ENCODE results near the gene ZNF618.
A peak's percentile ranks its signal among the peaks of the same experiment; 100 is the strongest.

The ZNF618 gene, protein sequence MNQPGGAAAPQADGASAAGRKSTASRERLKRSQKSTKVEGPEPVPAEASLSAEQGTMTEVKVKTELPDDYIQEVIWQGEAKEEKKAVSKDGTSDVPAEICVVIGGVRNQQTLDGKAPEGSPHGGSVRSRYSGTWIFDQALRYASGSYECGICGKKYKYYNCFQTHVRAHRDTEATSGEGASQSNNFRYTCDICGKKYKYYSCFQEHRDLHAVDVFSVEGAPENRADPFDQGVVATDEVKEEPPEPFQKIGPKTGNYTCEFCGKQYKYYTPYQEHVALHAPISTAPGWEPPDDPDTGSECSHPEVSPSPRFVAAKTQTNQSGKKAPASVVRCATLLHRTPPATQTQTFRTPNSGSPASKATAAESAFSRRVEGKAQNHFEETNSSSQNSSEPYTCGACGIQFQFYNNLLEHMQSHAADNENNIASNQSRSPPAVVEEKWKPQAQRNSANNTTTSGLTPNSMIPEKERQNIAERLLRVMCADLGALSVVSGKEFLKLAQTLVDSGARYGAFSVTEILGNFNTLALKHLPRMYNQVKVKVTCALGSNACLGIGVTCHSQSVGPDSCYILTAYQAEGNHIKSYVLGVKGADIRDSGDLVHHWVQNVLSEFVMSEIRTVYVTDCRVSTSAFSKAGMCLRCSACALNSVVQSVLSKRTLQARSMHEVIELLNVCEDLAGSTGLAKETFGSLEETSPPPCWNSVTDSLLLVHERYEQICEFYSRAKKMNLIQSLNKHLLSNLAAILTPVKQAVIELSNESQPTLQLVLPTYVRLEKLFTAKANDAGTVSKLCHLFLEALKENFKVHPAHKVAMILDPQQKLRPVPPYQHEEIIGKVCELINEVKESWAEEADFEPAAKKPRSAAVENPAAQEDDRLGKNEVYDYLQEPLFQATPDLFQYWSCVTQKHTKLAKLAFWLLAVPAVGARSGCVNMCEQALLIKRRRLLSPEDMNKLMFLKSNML

DNA sequence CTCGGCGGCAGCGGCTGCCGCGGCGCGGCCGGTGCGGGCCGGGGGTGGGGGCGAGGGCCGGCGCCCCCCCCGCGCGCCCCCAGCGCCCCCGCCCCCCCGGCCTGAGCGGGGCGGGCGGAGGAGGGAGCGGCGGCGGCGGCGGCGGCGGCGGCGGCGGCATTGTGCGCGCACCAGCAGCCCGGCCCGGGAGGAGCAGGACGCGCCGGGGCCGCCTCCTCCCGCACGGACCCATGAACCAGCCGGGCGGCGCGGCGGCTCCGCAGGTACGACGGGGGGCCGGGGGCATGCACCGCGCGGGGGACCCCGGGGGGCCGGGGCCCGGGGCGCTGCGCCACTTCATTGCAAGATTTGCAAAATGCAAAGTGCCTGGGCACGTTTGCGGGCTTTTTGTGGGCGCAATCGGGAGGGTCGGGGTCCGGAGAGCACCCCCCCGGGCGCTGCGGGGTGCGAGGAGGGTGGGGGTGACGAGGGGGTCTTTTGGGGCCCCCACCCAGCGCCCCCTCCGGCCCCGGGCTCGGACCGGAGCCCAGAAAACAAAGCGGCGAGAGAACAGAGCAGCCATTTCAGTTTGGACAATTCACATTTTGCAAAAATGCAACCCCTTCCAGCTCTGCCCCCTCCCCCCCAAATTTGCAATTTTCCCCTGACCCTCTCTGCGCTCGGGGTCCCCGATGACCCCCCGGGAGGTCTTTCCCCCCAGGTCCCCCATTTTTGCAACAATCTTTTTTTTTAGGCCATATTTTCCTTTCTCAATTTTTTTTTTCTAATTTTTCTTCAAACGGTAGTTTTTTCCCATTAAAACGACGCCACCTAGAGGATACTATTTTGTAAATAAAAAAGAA is at the start of gene ZNF618:
Gene ZNF618, plus strand, starts transcription at position 159 of the 842 bp plus-strand sequence. Its CDS starts 72 bp downstream, at position 231.
- Histone ChIP-seq H3K9ac (ENCODE audit: low read length) (no peak within 1 kb of the TSS), H3K27ac (ENCODE audit: low read depth, low read length) (peak within 1 kb of the TSS; percentile 52), H3K27me3 (ENCODE audit: control insufficient read depth in 1 of 2, insufficient read depth in 2 of 2, low read length in 2 of 2) (no peaks in the 10 kb centered on the region)

DNA sequence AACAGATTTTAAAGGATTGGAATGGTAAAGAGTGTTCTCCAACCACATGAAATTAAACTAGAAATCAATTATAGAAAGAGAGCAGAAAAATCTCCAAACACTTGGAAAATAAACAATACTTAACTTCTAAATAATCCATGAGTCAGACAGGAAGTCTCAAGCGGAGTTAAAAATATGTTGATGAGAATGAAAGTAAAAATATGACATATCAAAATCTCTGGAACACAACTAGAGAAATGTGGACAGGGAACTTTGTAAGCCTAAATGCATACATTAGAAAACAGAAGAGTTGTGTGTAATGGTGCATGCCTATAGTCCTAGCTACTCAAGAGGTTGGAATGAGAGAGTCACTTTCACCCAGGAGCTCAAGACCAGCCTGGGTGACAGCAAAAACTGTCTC is 47.9 kb upstream of the ZNF618 start:
- Histone ChIP-seq H3K4me1 (ENCODE audit: insufficient read depth, low read length) (no peaks in the 10 kb centered on the region), H3K27me3 (ENCODE audit: control insufficient read depth in 1 of 2, insufficient read depth in 2 of 2, low read length in 2 of 2) (no peaks in the 10 kb centered on the region), H3K36me3 (ENCODE audit: insufficient read depth, low read length) (no peaks in the 10 kb centered on the region), H3K4me3 (ENCODE audit: low read depth in 1 of 2, low read length in 2 of 2) (no peak overlapping the region), H3K9ac (ENCODE audit: low read length) (no peak overlapping the region), H3K27ac (ENCODE audit: low read depth, low read length) (no peak overlapping the region), H3K9me3 (ENCODE audit: low read length) (peaks cover under 1% of the 10 kb centered on the region)

More for the DNA sequence above, at the start of gene ZNF618:
- no peaks in the 10 kb centered on the region for H3K36me3 ChIP-seq (ENCODE audit: insufficient read depth, low read length)
- no peaks in the 10 kb centered on the region for H3K9me3 ChIP-seq (ENCODE audit: low read length)
- peak within 1 kb of the TSS; percentile 67 to 85 for H3K4me3 ChIP-seq (ENCODE audit: low read depth in 1 of 2, low read length in 2 of 2)
- peaks cover 12% of the 10 kb centered on the region for H3K4me1 ChIP-seq (ENCODE audit: insufficient read depth, low read length)

DNA sequence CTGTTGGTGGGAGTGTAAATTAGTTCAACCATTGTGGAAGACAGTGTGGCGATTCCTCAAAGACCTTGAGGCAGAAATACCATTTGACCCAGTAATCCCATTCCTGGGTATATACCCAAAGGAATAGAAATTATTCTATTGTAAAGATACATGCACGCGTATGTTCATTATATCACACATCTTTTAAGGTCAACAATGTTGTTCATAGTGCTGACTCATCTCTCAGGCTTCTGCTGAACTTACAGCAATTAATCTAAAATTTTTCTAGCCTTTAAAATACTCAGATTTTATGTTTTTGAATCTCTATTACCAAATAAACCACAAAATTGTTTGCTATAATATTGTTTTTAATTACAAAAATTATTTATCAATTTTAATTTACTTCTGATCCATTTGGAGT is 38.8 kb upstream of the ZNF618 start:
- H3K4me1 ChIP-seq (ENCODE audit: insufficient read depth, low read length) = no peaks in the 10 kb centered on the region
- no peaks in the 10 kb centered on the region for H3K27me3 ChIP-seq (ENCODE audit: control insufficient read depth in 1 of 2, insufficient read depth in 2 of 2, low read length in 2 of 2)
- no peak overlapping the region for H3K27ac ChIP-seq (ENCODE audit: low read depth, low read length)
- H3K9me3 ChIP-seq (ENCODE audit: low read length) = peaks cover 4% of the 10 kb centered on the region
- H3K9ac ChIP-seq (ENCODE audit: low read length) = no peak overlapping the region
- no peaks in the 10 kb centered on the region for H3K36me3 ChIP-seq (ENCODE audit: insufficient read depth, low read length)
- no peak overlapping the region for H3K4me3 ChIP-seq (ENCODE audit: low read depth in 1 of 2, low read length in 2 of 2)

DNA sequence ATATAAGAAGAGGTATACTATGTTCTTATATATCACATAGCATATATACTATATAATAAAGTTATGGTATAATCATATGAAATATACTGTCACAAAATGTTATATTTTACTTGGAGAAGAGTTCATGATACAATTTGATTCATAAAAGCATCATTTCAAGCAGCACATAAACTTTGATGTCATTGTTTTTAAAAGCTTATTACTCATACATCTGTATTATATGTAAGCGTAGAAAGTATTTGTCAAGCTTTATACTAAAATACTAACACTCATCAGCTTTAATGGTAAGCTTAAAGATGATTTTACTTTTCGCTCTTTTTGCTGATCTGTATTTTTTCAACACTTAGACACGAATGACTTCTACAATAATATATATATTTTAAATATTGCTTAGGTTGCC is 34.0 kb upstream of the ZNF618 start:
- H3K9ac ChIP-seq (ENCODE audit: low read length) = no peak overlapping the region
- H3K27me3 ChIP-seq (ENCODE audit: control insufficient read depth in 1 of 2, insufficient read depth in 2 of 2, low read length in 2 of 2) = no peaks in the 10 kb centered on the region
- H3K27ac ChIP-seq (ENCODE audit: low read depth, low read length) = no peak overlapping the region
- H3K4me1 ChIP-seq (ENCODE audit: insufficient read depth, low read length) = no peaks in the 10 kb centered on the region
- H3K36me3 ChIP-seq (ENCODE audit: insufficient read depth, low read length) = no peaks in the 10 kb centered on the region
- H3K9me3 ChIP-seq (ENCODE audit: low read length) = no peaks in the 10 kb centered on the region
- H3K4me3 ChIP-seq (ENCODE audit: low read depth in 1 of 2, low read length in 2 of 2) = no peak overlapping the region

DNA sequence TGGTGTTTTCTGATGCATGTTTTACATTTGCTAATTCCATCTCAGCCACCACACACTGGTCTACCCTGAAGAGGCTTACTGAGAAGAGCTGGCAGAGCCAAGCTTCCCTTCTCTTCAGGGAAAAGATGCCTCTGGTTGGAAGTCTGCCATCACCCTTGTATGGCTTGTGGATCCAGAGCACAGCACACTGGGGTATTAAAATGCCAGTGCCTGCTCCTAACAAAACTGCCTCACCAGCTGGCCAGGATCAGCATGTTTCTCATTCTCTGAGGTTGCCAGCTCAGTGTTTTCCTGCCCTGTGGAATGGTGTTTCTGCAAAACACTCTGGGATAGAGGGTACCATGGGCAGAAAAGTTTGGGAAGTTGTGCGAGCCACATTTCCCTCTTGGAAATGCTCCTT is 31.6 kb upstream of the ZNF618 start:
- H3K4me1 ChIP-seq (ENCODE audit: insufficient read depth, low read length) = no peaks in the 10 kb centered on the region
- H3K9ac ChIP-seq (ENCODE audit: low read length) = no peak overlapping the region
- no peaks in the 10 kb centered on the region for H3K27me3 ChIP-seq (ENCODE audit: control insufficient read depth in 1 of 2, insufficient read depth in 2 of 2, low read length in 2 of 2)
- H3K9me3 ChIP-seq (ENCODE audit: low read length) = no peaks in the 10 kb centered on the region
- H3K27ac ChIP-seq (ENCODE audit: low read depth, low read length) = no peak overlapping the region
- no peak overlapping the region for H3K4me3 ChIP-seq (ENCODE audit: low read depth in 1 of 2, low read length in 2 of 2)
- H3K36me3 ChIP-seq (ENCODE audit: insufficient read depth, low read length) = no peaks in the 10 kb centered on the region

DNA sequence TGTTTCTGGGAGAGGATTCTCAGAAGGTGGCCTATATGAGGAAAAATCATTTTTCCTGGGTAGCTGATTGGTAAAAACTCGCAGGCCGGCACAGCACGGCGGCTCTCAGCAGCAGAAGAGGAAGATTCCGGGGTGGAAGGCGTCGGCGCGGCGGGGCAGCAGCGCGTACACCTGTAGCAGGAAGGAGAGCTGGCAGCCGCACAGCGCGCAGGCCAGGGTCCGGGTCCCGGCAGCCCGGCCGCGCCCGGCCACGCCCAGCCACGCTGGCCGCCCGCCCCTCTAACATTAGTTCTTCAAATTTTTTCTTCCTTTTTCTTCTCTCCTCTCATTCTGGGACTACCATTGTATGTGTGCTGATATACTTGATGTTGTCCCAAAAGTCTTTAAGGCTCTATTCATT is 24.8 kb upstream of the ZNF618 start:
- Histone ChIP-seq H3K27ac (ENCODE audit: low read depth, low read length) (no peak overlapping the region), H3K4me3 (ENCODE audit: low read depth in 1 of 2, low read length in 2 of 2) (no peak overlapping the region), H3K9me3 (ENCODE audit: low read length) (no peaks in the 10 kb centered on the region), H3K36me3 (ENCODE audit: insufficient read depth, low read length) (no peaks in the 10 kb centered on the region), H3K27me3 (ENCODE audit: control insufficient read depth in 1 of 2, insufficient read depth in 2 of 2, low read length in 2 of 2) (no peaks in the 10 kb centered on the region), H3K4me1 (ENCODE audit: insufficient read depth, low read length) (no peaks in the 10 kb centered on the region), H3K9ac (ENCODE audit: low read length) (no peak overlapping the region)

DNA sequence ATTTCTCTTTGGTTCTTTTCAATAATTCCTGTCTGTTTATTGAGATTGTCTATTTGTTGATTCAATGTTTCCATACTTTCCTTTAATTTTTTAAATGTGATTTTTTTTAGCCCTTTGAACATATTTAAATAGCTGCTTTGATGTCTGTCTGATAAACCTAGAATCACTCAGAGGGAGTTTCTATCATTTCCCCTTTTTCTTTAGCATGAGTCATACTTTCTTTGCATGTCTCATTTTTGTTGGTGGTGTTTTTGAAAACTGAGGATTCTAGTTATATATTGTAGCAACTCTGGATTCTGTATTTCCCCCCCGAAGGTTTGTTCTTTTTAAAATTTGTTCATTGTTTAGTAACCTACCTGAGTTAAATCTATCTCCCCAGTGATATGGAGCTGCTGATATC is 24.2 kb upstream of the ZNF618 start:
- no peaks in the 10 kb centered on the region for H3K27me3 ChIP-seq (ENCODE audit: control insufficient read depth in 1 of 2, insufficient read depth in 2 of 2, low read length in 2 of 2)
- H3K9me3 ChIP-seq (ENCODE audit: low read length) = no peaks in the 10 kb centered on the region
- H3K36me3 ChIP-seq (ENCODE audit: insufficient read depth, low read length) = no peaks in the 10 kb centered on the region
- H3K4me3 ChIP-seq (ENCODE audit: low read depth in 1 of 2, low read length in 2 of 2) = no peak overlapping the region
- H3K4me1 ChIP-seq (ENCODE audit: insufficient read depth, low read length) = no peaks in the 10 kb centered on the region
- no peak overlapping the region for H3K9ac ChIP-seq (ENCODE audit: low read length)
- H3K27ac ChIP-seq (ENCODE audit: low read depth, low read length) = no peak overlapping the region

DNA sequence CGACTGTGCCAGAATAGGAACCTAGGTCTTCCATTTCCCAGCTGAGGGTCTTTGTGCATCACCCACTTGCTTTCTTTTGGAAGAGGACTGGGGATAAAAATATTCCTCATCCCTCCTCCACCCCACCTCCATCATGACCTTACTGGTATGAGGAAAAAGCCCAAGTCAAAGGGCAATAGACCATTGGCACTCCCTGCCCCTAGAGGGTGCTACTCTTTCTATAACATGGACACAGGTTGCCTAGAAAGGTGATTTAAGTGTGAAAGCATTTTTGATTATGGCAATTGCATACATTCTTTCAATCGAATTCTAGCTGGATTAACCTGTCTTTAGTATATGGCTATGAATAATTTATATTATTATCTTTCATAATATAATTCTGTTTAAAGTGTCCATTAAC is 22.8 kb upstream of the ZNF618 start:
- H3K36me3 ChIP-seq (ENCODE audit: insufficient read depth, low read length) = no peaks in the 10 kb centered on the region
- no peak overlapping the region for H3K4me3 ChIP-seq (ENCODE audit: low read depth in 1 of 2, low read length in 2 of 2)
- H3K27ac ChIP-seq (ENCODE audit: low read depth, low read length) = no peak overlapping the region
- H3K27me3 ChIP-seq (ENCODE audit: control insufficient read depth in 1 of 2, insufficient read depth in 2 of 2, low read length in 2 of 2) = no peaks in the 10 kb centered on the region
- H3K9ac ChIP-seq (ENCODE audit: low read length) = no peak overlapping the region
- H3K4me1 ChIP-seq (ENCODE audit: insufficient read depth, low read length) = no peaks in the 10 kb centered on the region
- H3K9me3 ChIP-seq (ENCODE audit: low read length) = no peaks in the 10 kb centered on the region

DNA sequence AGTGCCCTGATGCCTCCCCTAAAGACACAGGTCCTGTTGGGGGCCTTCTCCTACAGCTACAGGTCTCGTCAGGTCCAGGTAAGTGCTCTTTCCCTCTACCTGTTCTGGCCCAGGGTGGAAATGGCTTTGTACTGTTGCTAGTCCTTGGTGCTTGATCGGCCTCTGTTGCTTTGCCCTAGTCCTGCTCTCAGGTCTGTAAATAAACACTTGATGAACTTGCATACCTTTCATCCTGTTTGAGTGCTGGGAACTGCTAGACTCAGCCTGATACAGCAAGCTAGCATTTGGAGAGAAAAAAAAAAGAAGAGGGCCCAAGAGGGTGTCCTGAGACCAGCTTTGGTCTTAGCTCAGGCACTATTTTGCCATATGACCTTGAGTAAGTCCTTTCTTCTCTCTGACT is 21.8 kb upstream of the ZNF618 start:
- no peak overlapping the region for H3K27ac ChIP-seq (ENCODE audit: low read depth, low read length)
- H3K9ac ChIP-seq (ENCODE audit: low read length) = no peak overlapping the region
- H3K4me3 ChIP-seq (ENCODE audit: low read depth in 1 of 2, low read length in 2 of 2) = no peak overlapping the region
- no peaks in the 10 kb centered on the region for H3K9me3 ChIP-seq (ENCODE audit: low read length)
- H3K36me3 ChIP-seq (ENCODE audit: insufficient read depth, low read length) = no peaks in the 10 kb centered on the region
- H3K27me3 ChIP-seq (ENCODE audit: control insufficient read depth in 1 of 2, insufficient read depth in 2 of 2, low read length in 2 of 2) = no peaks in the 10 kb centered on the region
- H3K4me1 ChIP-seq (ENCODE audit: insufficient read depth, low read length) = no peaks in the 10 kb centered on the region

DNA sequence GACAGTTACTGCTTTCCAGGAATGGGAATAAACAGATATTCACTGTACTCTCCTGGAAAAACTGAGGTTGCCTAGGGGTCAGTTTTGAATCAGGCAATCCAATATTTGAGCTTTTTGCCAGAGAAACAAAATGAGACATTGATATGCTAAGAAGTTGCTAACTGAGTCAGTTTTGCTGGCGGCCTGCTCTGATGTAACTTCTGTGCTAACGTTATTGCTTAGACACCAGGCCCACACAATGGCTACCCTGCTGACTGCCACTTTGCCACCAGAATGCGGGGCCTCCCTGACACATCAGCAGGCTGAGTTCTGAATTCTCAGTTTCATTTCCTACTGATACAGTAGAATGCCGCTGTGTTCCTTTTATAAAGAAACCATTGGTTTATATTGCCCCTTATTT is 18.2 kb upstream of the ZNF618 start:
- no peak overlapping the region for H3K27ac ChIP-seq (ENCODE audit: low read depth, low read length)
- H3K9ac ChIP-seq (ENCODE audit: low read length) = no peak overlapping the region
- no peaks in the 10 kb centered on the region for H3K9me3 ChIP-seq (ENCODE audit: low read length)
- H3K4me3 ChIP-seq (ENCODE audit: low read depth in 1 of 2, low read length in 2 of 2) = no peak overlapping the region
- no peaks in the 10 kb centered on the region for H3K4me1 ChIP-seq (ENCODE audit: insufficient read depth, low read length)
- no peaks in the 10 kb centered on the region for H3K27me3 ChIP-seq (ENCODE audit: control insufficient read depth in 1 of 2, insufficient read depth in 2 of 2, low read length in 2 of 2)
- H3K36me3 ChIP-seq (ENCODE audit: insufficient read depth, low read length) = no peaks in the 10 kb centered on the region

DNA sequence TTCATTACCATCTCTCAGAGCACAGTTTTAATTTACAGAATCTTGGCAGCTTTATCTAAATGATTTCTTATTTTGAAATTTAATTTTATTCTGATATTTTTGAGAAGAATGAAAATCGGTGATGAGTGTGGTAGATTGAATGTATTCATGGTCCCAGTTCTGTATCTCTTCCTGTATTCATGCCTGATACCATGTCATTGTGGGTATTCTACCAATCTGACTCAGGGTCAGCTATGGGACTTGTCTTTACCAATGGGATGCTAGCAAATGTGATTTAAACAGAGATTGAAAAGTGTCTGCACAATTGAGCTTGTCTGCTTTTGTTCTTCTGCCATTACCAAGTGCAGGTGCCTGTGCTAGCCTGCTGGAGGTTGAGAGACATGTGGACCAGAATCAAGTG is 17.8 kb upstream of the ZNF618 start:
- no peaks in the 10 kb centered on the region for H3K9me3 ChIP-seq (ENCODE audit: low read length)
- no peaks in the 10 kb centered on the region for H3K27me3 ChIP-seq (ENCODE audit: control insufficient read depth in 1 of 2, insufficient read depth in 2 of 2, low read length in 2 of 2)
- H3K4me3 ChIP-seq (ENCODE audit: low read depth in 1 of 2, low read length in 2 of 2) = no peak overlapping the region
- H3K36me3 ChIP-seq (ENCODE audit: insufficient read depth, low read length) = no peaks in the 10 kb centered on the region
- H3K27ac ChIP-seq (ENCODE audit: low read depth, low read length) = no peak overlapping the region
- no peak overlapping the region for H3K9ac ChIP-seq (ENCODE audit: low read length)
- H3K4me1 ChIP-seq (ENCODE audit: insufficient read depth, low read length) = no peaks in the 10 kb centered on the region
